Raji (cell line): ENCODE results near the gene SEPTIN10.

Source experiments
- POLR2A ChIP-seq: IDR thresholded peaks from 2 replicates; pipeline ENCODE4 v1.6.1; 2011; ENCODE audit warnings: low read depth, low read length, control low read depth; ENCODE audit not compliant: insufficient read depth

The SEPTIN10 gene

GRCh38 chr2:109586687-109587086 is 27.1 kb downstream of the SEPTIN10 start:
- no peak for TF ChIP-seq POLR2A

- no peak for TF ChIP-seq POLR2A
These were observed 30.6 kb downstream of the SEPTIN10 start for GRCh38 chr2:109582928-109583895.

GRCh38 chr2:109575373-109575772 is 38.4 kb downstream of the SEPTIN10 start:
- no peak for TF ChIP-seq POLR2A

GRCh38 chr2:109563980-109564550 is 49.7 kb downstream of the SEPTIN10 start:
- TF ChIP-seq POLR2A: no peak

DNA sequence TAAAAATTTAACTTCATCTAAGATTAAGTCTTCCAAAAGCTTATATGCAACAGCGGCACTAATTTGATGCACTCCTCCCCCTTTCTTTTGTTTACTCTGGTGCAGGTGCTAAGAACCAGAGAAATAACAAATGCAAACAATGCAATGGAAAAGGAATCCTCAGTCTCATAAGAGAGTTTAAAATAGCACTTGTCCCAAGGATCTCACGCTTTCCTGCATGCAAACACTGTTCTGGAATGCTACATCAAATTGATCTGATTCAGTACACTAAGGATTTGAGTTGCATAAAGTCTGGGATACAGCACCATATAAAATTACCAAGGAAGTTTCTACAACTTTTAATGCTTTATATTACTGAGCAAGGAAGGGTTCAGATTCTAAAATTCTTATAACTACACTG is 50.5 kb downstream of the SEPTIN10 start:
- TF ChIP-seq POLR2A: no peak

- no peak for TF ChIP-seq POLR2A
These were observed 51.3 kb downstream of the SEPTIN10 start for GRCh38 chr2:109562421-109562820.

- TF ChIP-seq POLR2A: no peak
These were observed 53.5 kb downstream of the SEPTIN10 start for GRCh38 chr2:109560265-109560664.

GRCh38 chr2:109558076-109558882 is 55.5 kb downstream of the SEPTIN10 start:
- no peak for TF ChIP-seq POLR2A

DNA sequence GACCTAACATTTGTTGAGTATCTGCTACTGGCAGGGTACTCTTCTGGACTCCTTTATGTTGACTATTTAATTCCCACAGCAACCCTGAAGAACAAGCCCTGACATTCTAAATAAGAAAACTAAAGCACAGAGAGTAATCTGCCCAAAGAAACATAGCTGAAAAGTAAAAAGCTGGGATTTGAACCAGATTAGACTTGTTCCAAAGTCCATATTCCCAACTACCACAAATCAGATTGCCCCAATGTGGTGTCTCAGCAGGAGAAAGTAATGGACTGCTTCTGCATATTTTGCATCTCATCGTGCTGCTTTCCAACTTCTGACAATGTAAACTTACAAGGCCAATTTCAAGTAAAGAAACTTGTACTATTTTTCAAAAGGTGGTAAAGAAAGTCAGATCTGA is 56.5 kb downstream of the SEPTIN10 start:
- TF ChIP-seq POLR2A: no peak

GRCh38 chr2:109555346-109555900 is 58.3 kb downstream of the SEPTIN10 start:
- no peak for TF ChIP-seq POLR2A

- no peak for TF ChIP-seq POLR2A
These were observed 59.0 kb downstream of the SEPTIN10 start for GRCh38 chr2:109554758-109555157.

GRCh38 chr2:109549016-109549590 is 64.7 kb downstream of the SEPTIN10 start:
- no peak for TF ChIP-seq POLR2A

GRCh38 chr2:109547280-109547679 is 66.5 kb downstream of the SEPTIN10 start:
- TF ChIP-seq POLR2A: no peak

DNA sequence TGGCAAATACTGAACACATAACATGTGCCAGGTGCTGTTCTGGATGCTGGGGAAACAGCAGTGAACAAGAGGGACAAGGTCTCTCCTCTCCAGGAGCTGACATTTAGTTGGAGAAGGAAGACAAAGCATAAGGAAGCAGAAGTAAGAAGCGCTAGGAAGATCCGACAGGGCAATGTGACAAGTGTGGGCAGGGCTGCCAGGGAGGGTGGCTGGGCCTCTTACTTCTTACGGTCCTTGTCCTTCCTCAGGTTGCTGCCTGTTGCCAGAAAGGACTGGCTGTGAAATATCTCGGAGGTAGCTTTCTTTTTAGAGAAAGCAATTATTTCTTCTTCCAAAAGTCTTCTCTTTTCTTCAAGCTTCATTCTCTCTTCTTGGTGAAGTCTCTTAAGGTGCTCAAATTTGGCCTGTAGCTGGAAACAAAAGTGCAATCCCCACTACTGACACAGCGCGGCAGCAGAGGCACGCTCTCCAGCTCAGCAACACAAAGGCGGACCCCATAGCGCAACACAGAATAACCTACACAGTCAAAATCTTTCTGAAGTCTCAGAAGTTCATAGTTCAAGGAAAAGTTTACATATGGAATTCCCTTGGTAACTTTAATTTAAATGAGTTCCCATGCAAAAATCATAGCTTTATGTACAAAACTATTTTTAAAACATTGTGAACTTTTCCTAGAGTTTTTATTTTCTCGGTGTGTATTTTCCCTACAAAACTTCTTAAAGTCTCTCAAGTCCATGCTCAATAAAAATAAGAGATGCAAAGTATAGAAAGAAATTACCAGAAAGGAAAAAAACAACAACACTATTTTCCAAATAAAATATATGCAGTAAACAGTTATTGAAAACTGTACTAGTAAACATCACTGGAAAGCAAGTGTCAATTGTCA is 67.7 kb downstream of the SEPTIN10 start:
- TF ChIP-seq POLR2A: no peak
